Neural cell (in vitro differentiated cells): ENCODE measurements around the gene STPG3. TPM values are rescaled to one million over a fixed set of nuclear protein-coding genes. Genes with fewer than 3 reads are reported as not detected.
A peak's percentile ranks its signal among the peaks of the same experiment; 100 is the strongest.

ENCODE experiments used
- H2AFZ ChIP-seq: fragments of 200-600, 300-800 bp; sonication (generic), shearing (Covaris generic); 2 replicates; pipeline ENCODE4 v1.6.0; 2014; ENCODE audit warnings: low read depth, mild to moderate bottlenecking, antibody characterized with exemption, low read length, moderate library complexity
- H3F3A ChIP-seq: fragments of 200-600 bp; shearing (Covaris generic); 2 replicates; pipeline ENCODE4 v1.6.1; 2016; ENCODE audit warnings: mild to moderate bottlenecking, moderate library complexity, mixed read lengths, antibody characterized with exemption, low read length; ENCODE audit not compliant: insufficient read depth, poor library complexity, severe bottlenecking
- H3K27ac ChIP-seq: fragments of 200-600, 300-800 bp; sonication (generic), shearing (Covaris generic); 2 replicates; pipeline ENCODE4 v1.5.1; 2014; ENCODE audit warnings: mild to moderate bottlenecking, low read length, moderate library complexity
- H3K27me3 ChIP-seq: fragments of 300-800, 200-600 bp; sonication (generic), shearing (Covaris generic); 2 replicates; pipeline ENCODE4 v1.6.0; 2014; ENCODE audit warnings: mild to moderate bottlenecking, low read depth, low read length, moderate library complexity; ENCODE audit not compliant: insufficient read depth
- H3K36me3 ChIP-seq: fragments of 300-800, 200-600 bp; sonication (generic), shearing (Covaris generic); 2 replicates; pipeline ENCODE4 v1.5.1; 2014; ENCODE audit warnings: mild to moderate bottlenecking, antibody characterized with exemption, low read length, moderate library complexity; ENCODE audit not compliant: insufficient read depth
- H3K4me2 ChIP-seq: fragments of 300-800, 200-600 bp; sonication (generic), shearing (Covaris generic); 2 replicates; pipeline ENCODE4 v1.6.0; 2014; ENCODE audit warnings: mild to moderate bottlenecking, low read length
- H3K4me3 ChIP-seq: fragments of 300-800, 200-600 bp; sonication (generic), shearing (Covaris generic); 2 replicates; pipeline ENCODE4 v1.5.1; 2014; ENCODE audit warnings: mild to moderate bottlenecking, low read length, moderate library complexity
- H3K79me2 ChIP-seq: fragments of 200-600 bp; shearing (Covaris generic); replicated peaks from 2 replicates; pipeline ENCODE4 v1.6.0; 2014; ENCODE audit warnings: mild to moderate bottlenecking, low read length, moderate library complexity; ENCODE audit not compliant: insufficient read depth
- H3K9ac ChIP-seq: fragments of 300-800, 200-600 bp; sonication (generic), shearing (Covaris generic); 2 replicates; pipeline ENCODE4 v1.6.1; 2016; ENCODE audit warnings: mild to moderate bottlenecking, low read length, mixed read lengths
- H3K9me2 ChIP-seq: fragments of 200-600 bp; shearing (Covaris generic); 2 replicates; pipeline ENCODE4 v1.6.1; 2016; ENCODE audit warnings: mild to moderate bottlenecking, low read length, mixed read lengths; ENCODE audit not compliant: insufficient read depth
- H3K9me3 ChIP-seq: fragments of 200-600, 300-800 bp; sonication (generic), shearing (Covaris generic); 2 replicates; pipeline ENCODE4 v1.6.1; 2016; ENCODE audit warnings: mild to moderate bottlenecking, mixed run types, low read length, moderate library complexity, mixed read lengths
- H4K20me1 ChIP-seq: fragments of 200-600 bp; shearing (Covaris generic); 2 replicates; pipeline ENCODE4 v1.6.1; 2016; ENCODE audit warnings: mild to moderate bottlenecking, mixed run types; ENCODE audit not compliant: insufficient read depth
- CTCF ChIP-seq: fragments of 450-650 bp; IDR thresholded peaks from 2 replicates; pipeline ENCODE4 v1.5.1; 2014; ENCODE audit warnings: antibody characterized with exemption, mild to moderate bottlenecking, moderate library complexity; ENCODE audit not compliant: poor library complexity, severe bottlenecking
- EP300 ChIP-seq: fragments of 450-650 bp; conservative IDR thresholded peaks from 2 replicates; pipeline ENCODE4 v1.6.1; 2014; ENCODE audit warnings: antibody characterized with exemption, mild to moderate bottlenecking, moderate library complexity; ENCODE audit not compliant: poor library complexity, severe bottlenecking
- EZH2 ChIP-seq: fragments of 200-600, 300-800 bp; shearing (Covaris generic), sonication (generic); IDR thresholded peaks from 2 replicates; pipeline ENCODE4 v1.6.1; 2014; ENCODE audit warnings: antibody characterized with exemption, low read length, borderline replicate concordance, mild to moderate bottlenecking; ENCODE audit not compliant: insufficient read depth, poor library complexity, severe bottlenecking
- MXI1 ChIP-seq: fragments of 450-650 bp; conservative IDR thresholded peaks from 2 replicates; pipeline ENCODE4 v1.6.1; 2014; ENCODE audit warnings: antibody characterized with exemption, mild to moderate bottlenecking; ENCODE audit not compliant: poor library complexity, severe bottlenecking
- POLR2AphosphoS5 ChIP-seq: IDR thresholded peaks from 2 replicates; pipeline ENCODE4 v1.6.1; 2012
- RAD21 ChIP-seq: fragments of 450-650 bp; conservative IDR thresholded peaks from 2 replicates; pipeline ENCODE4 v1.6.1; 2014; ENCODE audit warnings: antibody characterized with exemption, mild to moderate bottlenecking, moderate library complexity
- REST ChIP-seq: IDR thresholded peaks from 2 replicates; pipeline ENCODE4 v1.6.1; 2012; ENCODE audit warnings: borderline replicate concordance
- SMC3 ChIP-seq: fragments of 450-650 bp; conservative IDR thresholded peaks from 2 replicates; pipeline ENCODE4 v1.6.1; 2014; ENCODE audit warnings: antibody characterized with exemption, mild to moderate bottlenecking, moderate library complexity; ENCODE audit not compliant: poor library complexity
- TAF1 ChIP-seq: IDR thresholded peaks from 2 replicates; pipeline ENCODE4 v1.6.1; 2012; ENCODE audit warnings: low read depth
- polyA plus RNA-seq: library from polyadenylated mRNA; depleted of rRNA; stranded (reverse); fragments of >200 nt; gene quantifications from 2 replicates; pipeline ENCODE4 v1.2.3, GENCODE V29; 2014

The STPG3 gene
- polyA plus RNA-seq, 1 donor from 2014 or later, result not detected

GRCh38 chr9:137295238-137295811, 44.2 kb downstream of the STPG3 start:
- H2AFZ ChIP-seq, result no peak overlapping the region
- no peaks in the 10 kb centered on the region for H4K20me1 ChIP-seq
- no peaks in the 10 kb centered on the region for H3F3A ChIP-seq
- TF ChIP-seq RAD21, result peak; percentile 66
- TF ChIP-seq CTCF, result peak; percentile 78
- peak; percentile 24 for TF ChIP-seq MXI1
- TF ChIP-seq POLR2AphosphoS5, result no peak
- no peak for TF ChIP-seq EZH2
- TF ChIP-seq EP300, result no peak
- no peak for TF ChIP-seq REST
- TF ChIP-seq TAF1, result no peak
- peak; percentile 70 for TF ChIP-seq SMC3
- H3K9ac ChIP-seq, result peak overlapping the region; percentile 39
- peak overlapping the region; percentile 58 for H3K4me3 ChIP-seq
- no peaks in the 10 kb centered on the region for H3K27me3 ChIP-seq
- H3K4me2 ChIP-seq, result no peak overlapping the region
- no peaks in the 10 kb centered on the region for H3K36me3 ChIP-seq
- H3K9me2 ChIP-seq, result no peaks in the 10 kb centered on the region
- no peaks in the 10 kb centered on the region for H3K79me2 ChIP-seq
- H3K27ac ChIP-seq, result no peak overlapping the region
- no peaks in the 10 kb centered on the region for H3K9me3 ChIP-seq

GRCh38 chr9:137295849-137296669, 45.0 kb downstream of the STPG3 start:
- H2AFZ ChIP-seq, result no peak overlapping the region
- H3K9ac ChIP-seq, result peak overlapping the region; percentile 39
- H3K9me2 ChIP-seq, result no peaks in the 10 kb centered on the region
- peak overlapping the region; percentile 51 for H3K4me3 ChIP-seq
- H3K27me3 ChIP-seq, result no peaks in the 10 kb centered on the region
- no peak overlapping the region for H3K4me2 ChIP-seq
- peaks cover 4% of the 10 kb centered on the region for H3K79me2 ChIP-seq
- H3K9me3 ChIP-seq, result no peaks in the 10 kb centered on the region
- no peaks in the 10 kb centered on the region for H3F3A ChIP-seq
- TF ChIP-seq EZH2, result no peak
- no peaks in the 10 kb centered on the region for H3K36me3 ChIP-seq
- no peak overlapping the region for H3K27ac ChIP-seq
- H4K20me1 ChIP-seq, result no peaks in the 10 kb centered on the region
